DMS 273 treated with DMSO at 0.1 percent for 48 hours (cell line): ENCODE measurements around the gene E2F4.

Experiments
- DNase-seq: peaks from one replicate; lab custom pipeline; 2025; lab: John Stamatoyannopoulos, UW

The E2F4 gene, protein sequence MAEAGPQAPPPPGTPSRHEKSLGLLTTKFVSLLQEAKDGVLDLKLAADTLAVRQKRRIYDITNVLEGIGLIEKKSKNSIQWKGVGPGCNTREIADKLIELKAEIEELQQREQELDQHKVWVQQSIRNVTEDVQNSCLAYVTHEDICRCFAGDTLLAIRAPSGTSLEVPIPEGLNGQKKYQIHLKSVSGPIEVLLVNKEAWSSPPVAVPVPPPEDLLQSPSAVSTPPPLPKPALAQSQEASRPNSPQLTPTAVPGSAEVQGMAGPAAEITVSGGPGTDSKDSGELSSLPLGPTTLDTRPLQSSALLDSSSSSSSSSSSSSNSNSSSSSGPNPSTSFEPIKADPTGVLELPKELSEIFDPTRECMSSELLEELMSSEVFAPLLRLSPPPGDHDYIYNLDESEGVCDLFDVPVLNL

GRCh38 chr16:67191995-67192681 is at the start of gene E2F4:
TSS of gene E2F4 (plus strand) at chr16:67192155. CDS start at chr16:67192228, 73 bp downstream.
- peak; percentile 71 for DNase-seq

GRCh38 chr16:67142342-67142741 is 49.6 kb upstream of the E2F4 start:
- DNase-seq = no peak

DNA sequence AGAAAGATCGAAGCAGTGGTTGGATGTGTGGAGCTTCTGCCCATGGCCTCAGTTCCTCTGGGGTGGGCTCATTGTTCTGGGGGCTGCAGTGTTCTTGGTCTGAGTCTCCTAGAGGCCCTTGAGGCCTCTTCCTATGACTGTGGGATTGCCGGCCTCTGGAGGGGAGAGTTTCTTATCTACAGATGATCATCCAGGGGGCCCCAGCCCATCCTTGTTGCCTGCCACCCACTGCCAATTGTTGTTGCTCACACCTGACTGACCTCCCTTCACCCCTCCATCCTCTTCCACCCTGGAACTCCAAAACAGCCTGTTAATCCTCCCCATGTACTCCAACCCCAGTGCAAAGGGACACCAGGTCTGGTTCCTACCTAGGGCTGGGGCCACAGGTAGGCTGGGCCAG is 47.0 kb upstream of the E2F4 start:
- DNase-seq = no peak

GRCh38 chr16:67145746-67146145 is 46.2 kb upstream of the E2F4 start:
- DNase-seq = no peak

- no peak for DNase-seq
Measured at GRCh38 chr16:67146523-67147357, 45.2 kb upstream of the E2F4 start.

GRCh38 chr16:67147437-67148140 is 44.4 kb upstream of the E2F4 start:
- no peak for DNase-seq

DNA sequence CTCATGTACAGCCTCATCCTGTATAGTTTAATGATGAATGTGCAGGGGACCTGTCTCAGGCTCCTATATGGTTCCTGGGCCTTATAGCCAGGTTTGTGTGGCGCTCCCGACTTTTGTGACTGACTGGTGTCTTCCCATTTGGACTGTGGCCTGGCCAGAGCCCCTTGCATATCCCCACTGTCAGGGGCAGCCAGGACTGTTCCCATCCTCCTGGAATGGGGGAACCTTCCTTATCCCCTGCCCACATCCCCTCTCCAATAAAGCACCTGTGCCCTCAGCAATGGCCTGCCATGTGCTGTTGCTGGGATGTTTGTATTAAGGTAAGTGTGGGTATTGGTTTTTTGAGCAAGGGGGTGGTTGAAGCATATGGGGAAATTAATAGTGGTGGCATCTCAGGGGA is 43.7 kb upstream of the E2F4 start:
- DNase-seq = no peak

DNA sequence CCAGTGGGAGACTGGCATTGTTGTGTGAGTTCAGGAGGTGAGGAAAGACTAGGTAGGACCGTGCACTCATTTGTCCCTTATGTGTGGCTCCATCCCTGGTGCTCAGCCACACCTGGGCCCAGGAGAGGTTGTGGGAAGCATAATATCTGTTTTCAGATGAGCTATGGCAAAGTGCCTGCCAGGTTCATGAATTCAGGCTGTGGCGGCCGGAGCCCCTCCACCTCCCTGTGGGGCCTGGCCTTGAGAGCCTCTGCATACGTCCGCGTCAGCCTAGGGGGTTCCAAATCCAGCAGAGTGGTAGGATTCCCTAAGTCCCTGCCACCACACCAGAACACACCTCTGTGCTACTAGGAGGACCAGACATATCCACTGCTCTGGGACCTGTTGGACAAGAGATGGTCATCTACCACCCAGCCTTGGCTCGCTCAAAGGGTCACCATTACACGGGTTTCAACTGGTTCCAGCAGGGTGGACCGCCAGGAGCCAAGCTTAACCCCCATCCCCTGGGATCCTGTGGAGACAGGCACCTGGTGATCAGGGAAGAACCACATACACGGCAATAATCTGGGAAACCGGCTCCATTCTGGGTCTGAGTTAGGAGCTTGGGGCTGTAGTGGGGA is 43.2 kb upstream of the E2F4 start:
- no peak for DNase-seq

GRCh38 chr16:67149276-67150046 is 42.5 kb upstream of the E2F4 start:
- no peak for DNase-seq

- DNase-seq = no peak
Measured at GRCh38 chr16:67150047-67150832, 41.7 kb upstream of the E2F4 start.

DNA sequence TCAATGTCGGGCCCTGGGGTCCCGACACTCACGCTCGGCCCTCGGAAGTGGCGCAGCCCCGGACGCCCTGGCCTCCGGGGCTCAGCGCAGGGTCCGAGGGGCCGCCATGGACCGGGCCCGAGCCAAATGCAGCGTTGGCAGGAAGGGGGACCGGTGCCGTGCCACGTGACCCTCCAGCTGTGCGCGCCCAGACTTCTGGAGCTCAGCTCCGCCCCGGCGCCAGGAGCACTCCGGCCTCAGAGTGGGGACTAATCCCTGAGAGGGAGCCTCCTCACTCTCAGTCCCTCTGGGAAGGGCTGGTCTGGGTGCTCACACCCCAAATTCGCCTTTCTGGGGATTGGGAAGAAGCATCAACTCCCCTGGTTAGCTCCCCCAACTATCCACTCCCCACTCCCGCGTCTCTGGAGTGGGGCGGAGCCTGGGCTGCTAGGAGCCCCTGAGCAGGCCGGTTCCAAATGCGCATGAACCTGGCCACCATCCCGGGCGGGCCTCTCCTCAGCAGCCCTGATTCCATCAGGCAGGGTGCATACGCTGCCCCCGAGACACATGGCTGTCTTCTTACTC is 41.0 kb upstream of the E2F4 start, which contains the start of gene B3GNT9:
Gene B3GNT9 (minus strand): TSS at position 166 of the 564 bp plus-strand sequence. CDS start 513 bp downstream, outside the sequence.
- peak; percentile 56 for DNase-seq

- DNase-seq = no peak
Measured at GRCh38 chr16:67151431-67152097, 40.4 kb upstream of the E2F4 start.

DNA sequence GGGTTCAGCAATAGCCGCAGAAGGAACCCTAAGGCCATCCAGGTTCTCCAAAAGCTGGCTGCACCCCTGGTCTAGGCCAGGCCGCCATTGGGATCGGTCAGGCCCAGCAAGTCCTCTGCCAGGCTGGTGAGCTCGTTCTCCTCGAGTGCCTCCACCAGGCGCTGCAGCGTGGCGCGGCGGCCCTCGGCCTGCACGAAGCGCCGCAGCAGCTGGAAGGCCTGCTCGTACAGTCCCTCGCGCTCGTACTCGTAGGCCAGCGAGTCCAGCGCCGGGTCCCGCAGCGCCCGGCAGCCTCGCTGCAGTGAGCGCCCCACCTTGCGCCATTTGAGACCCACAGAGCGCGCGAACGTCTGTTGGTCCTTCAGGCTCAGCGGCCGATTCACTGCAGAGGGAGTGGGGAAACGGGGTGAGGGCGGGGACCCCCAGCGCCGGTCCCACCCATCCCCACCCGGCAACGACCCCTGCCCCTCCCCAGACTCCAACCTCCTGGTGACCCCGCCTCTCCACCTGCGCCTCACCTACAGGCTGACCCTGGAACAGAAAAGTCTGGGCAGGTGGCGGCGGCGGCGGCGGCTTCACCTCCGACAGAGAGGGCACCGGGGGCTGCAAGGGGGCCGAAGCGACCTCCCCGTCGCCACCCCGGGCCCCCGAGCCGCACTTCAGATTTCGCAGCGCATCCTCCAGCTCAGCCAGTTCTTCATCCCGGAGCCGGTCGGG is 37.2 kb upstream of the E2F4 start:
- no peak for DNase-seq

- DNase-seq = peak; percentile 15
Measured at GRCh38 chr16:67155295-67156142, 36.4 kb upstream of the E2F4 start.

DNA sequence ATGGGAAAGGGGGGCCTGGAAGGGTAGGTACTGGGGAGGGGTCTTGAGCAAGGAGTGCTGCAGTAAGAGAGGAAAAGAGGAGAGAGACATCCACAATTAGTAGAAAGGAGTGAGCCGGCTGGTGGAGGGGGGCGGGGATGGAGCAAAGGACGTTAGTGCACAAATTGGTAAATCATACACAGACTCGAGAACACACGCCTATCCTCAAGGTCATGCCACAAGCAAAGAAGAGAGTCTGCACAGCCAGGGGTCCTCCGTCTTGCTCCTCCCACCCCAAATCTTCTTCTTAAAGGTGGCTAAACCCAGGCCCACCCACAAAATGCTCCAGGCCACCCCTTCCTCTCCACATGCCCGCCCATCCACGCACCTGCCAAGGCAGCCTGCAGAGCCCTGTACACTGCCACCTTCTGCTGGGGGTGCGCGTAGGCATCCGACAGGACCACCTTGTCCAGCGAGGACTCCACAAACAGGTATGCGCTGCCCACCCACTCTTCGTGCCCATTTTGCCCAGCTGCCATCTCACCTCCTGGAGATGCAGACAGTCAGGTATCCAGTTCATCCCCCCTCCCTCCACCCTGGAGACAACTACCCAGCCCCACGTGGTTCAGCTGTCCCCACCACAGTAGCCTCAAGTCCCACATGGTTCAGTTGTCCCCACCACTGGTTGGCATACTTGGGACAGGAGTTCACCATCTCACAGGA is 35.7 kb upstream of the E2F4 start:
- DNase-seq = no peak

- no peak for DNase-seq
Measured at GRCh38 chr16:67157106-67157748, 34.7 kb upstream of the E2F4 start.
